GM19099 (cell line): Measurements from ENCODE around the gene ZGPAT.

ENCODE experiments used
- POLR2A ChIP-seq: IDR thresholded peaks from 3 replicates; pipeline ENCODE4 v1.6.1; 2011; ENCODE audit warnings: low read depth; ENCODE audit not compliant: insufficient read length; ENCODE audit errors: extremely low read depth

ZGPAT gene

GRCh38 chr20:63740070-63740626 lies 32.3 kb downstream of the ZGPAT start:
- peak; percentile 34 for TF ChIP-seq POLR2A

GRCh38 chr20:63740627-63741353 lies 33.0 kb downstream of the ZGPAT start:
- TF ChIP-seq POLR2A = no peak

DNA sequence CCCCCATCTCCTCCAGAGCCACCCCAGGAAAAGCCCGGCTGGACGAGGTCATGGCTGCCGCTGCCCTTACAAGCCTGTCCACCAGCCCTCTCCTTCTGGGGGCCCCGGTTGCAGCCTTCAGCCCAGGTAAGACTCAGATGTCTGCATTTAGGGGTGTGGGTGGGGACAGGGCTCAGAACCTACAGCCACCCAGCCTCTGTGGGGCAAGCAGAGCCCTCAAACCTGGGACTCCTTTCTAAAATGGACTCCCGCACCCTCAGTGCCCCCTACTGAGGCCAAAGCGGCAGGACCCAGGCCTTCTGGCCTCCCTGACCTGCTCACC lies 33.5 kb downstream of the ZGPAT start:
- no peak for TF ChIP-seq POLR2A

GRCh38 chr20:63741676-63742380 lies 34.0 kb downstream of the ZGPAT start:
- no peak for TF ChIP-seq POLR2A

- no peak for TF ChIP-seq POLR2A
Observed at GRCh38 chr20:63742381-63743024, 34.7 kb downstream of the ZGPAT start.

GRCh38 chr20:63743210-63743970 lies 35.6 kb downstream of the ZGPAT start:
- TF ChIP-seq POLR2A = no peak

GRCh38 chr20:63744158-63744557 lies 36.3 kb downstream of the ZGPAT start:
- TF ChIP-seq POLR2A = no peak

- no peak for TF ChIP-seq POLR2A
Observed at GRCh38 chr20:63744574-63745423, 37.0 kb downstream of the ZGPAT start.

DNA sequence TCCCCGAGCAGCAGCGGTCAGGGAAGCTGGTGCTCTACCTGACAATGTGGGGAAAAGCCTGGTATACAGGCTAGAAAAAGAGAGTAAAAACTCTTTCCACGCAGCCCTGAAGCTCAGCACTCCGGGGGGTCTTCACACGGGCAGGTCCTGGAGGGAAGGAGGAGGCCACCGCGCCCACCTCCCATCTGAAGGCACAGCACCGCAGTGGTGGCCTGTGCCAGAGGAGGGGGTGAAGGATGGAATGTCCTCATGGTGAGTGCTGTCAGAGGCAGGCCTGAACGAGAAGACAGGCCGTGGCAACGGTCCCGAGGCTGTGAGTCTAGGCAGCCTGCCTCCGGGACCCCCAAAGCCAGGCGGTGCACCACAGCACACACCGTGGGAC lies 37.6 kb downstream of the ZGPAT start:
- TF ChIP-seq POLR2A = no peak

- no peak for TF ChIP-seq POLR2A
Observed at GRCh38 chr20:63745961-63746731, 38.3 kb downstream of the ZGPAT start.

- TF ChIP-seq POLR2A = no peak
Observed at GRCh38 chr20:63746751-63747315, 39.0 kb downstream of the ZGPAT start.

GRCh38 chr20:63747622-63748069 lies 39.8 kb downstream of the ZGPAT start:
- TF ChIP-seq POLR2A = no peak
